NOMO-1 treated with dmso at 0.1 percent for 144 hours (cell line): ENCODE results near the gene LRP1B.
"Not testable (repeated sequence)": the region's sequence is repeated elsewhere in the genome, so short reads cannot be mapped to it uniquely, and the experiment has no call there.

Experiments
- DNase-seq: peaks from one replicate; lab custom pipeline; 2025; ENCODE audit not compliant: unreplicated experiment; lab: John Stamatoyannopoulos, UW

Gene LRP1B

DNA sequence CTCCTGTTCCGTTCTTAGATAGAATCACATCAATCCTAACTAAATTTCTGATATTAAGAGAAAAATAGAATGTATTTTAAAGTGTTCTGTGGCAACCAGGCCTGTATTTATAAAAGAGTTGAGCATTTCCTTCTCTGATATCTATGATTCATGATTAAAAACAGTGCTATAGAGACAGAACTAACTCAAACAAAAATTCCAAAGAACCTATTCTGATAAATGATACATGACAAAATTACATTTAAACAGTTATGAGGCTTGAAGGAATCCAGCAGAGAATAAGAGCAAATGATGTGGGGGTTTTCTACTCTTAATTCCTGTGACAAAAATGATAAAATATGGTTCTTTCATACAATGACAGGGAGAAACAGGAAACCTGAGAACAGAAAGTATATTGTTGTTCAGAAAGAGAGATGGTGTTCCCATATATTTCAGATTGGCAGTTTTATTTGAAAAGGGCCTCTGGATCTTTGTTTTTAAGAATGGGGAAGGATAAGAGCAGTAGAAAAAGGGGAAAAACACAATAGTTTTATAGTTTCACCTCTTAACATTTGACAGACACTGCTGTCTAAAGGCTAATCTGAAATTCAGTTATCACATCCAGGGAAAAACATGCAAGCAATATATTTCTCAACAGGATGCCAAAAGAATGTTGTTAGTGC lies 944.3 kb downstream of the LRP1B start:
- no peak for DNase-seq

DNA sequence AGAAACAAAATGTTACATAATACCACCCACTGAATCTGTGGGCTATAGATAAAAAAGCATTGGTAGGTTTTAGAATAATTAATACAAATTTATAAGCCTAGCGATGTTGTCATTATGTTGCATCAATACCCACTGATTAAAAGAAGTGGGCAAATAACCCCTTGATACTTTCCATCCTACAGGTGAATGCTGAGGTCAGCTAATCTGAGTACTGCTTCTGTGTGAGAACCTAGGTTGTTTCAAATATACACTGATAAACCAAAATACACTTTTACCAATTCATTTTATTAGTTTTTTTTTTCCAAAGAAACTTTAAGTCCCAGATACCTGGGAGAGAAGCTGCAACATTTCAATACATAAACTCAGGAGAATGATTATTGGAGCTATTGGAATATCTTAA lies 948.6 kb downstream of the LRP1B start:
- DNase-seq: no peak

DNA sequence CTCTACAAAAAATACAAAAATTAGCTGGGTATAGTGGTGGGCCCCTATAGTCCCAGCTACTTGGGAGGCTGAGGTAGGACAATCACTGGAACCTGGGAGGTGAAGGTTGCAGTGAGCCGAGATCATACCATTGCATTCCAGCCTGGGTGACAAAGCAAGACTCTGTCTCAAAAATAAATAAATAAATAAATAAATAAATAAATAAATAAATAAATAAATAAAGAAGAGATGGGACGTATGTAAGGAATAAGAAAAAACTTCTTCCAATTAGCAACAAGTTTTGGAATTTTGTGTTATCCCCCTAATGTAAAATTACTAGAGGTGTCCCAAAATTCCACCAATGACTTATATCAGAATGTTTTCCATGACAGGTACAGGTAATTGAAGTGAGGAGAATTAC lies 961.7 kb downstream of the LRP1B start:
- DNase-seq: not testable (repeated sequence)

DNA sequence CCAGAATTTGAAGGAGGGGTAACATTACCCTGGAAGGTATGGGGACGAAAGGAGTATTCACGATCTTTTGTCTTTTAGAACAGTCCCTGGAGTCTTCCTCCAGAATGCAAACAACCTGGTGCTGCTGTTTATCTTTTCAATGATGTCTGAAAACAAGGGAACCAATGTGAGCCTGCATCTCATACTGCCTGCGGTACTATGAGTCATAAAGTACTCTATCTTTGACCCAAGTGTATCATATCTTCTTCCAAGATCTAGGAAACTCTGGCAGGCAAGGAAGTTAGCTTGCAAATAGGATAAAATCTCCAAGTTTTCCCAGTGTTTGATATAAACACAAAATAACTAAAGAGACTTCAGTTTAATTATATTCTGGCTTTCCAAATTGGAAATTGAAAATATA lies 968.5 kb downstream of the LRP1B start:
- no peak for DNase-seq

DNA sequence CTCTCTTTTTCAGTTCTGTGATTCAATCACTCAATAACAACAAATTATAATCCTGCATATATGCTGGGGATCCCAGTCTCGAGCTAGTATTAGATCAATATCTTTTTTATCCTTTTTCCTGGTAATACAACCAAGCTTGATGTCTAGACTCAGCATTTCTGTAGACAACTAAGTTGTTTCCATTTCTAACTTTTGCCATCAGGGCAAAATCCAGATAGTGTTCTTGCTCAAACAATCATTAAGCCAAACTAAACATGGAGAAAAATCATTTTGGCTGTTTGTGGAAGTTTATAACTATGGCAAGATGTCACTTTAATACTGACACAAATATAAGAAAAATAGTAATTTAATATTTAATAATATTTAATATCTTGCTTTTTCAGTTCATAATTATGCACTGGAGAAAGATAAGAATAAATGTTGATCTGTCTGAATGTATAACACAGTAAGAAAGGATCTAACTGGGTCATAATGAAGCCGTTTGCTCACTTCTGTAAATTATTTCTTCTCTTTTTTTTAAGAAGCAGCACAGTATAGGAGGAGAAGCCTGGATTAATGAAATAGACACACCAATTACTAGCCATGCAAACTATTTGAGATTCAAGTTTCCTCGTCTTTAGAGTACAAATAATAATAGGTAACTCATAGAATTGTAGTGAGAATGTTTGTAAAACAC lies 979.1 kb downstream of the LRP1B start:
- DNase-seq: no peak

DNA sequence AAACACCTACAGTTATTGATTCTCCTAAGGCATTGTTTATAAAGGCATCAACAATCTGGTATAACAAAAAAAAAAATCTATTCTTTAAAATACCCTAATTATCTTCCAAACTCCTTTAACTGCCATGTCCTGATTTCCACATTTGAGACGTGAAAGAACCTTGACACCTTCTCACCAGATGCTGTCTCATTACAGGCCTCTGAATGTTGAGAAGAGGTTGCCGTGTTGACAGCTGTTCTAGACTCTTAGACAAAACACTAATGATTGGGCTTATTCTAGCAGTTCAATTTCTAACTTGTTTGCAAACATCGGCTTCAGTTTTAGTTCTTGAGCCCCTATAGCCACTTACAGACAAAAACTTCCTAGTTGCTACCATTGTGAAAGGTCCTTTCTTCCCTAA lies 988.8 kb downstream of the LRP1B start:
- DNase-seq: no peak

DNA sequence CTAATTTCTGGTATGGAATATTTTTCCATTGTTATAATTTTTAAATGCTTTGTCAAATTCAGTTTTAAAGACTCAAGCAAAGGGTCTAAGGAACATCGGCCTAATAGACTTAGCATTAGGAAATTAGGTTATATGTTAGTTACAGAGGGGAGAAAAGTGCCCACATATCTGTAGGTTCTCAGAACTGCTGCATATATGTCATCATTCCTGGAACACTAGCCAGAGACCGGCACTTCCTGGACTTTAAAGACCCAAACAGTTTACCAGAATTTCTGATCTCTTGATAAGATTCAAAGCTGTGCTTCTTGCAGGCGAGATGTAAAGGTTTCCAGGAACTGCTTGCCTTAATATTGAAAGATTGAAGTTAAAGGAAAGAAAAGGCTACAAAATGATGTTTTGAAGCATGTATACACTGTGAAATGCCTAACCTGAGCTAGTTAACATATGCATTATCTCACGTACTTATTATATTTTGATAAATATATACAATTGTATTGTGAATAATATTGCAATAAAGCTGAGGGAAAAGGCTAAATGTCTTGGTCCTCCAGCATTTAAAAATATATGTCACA lies 993.6 kb downstream of the LRP1B start:
- no peak for DNase-seq

DNA sequence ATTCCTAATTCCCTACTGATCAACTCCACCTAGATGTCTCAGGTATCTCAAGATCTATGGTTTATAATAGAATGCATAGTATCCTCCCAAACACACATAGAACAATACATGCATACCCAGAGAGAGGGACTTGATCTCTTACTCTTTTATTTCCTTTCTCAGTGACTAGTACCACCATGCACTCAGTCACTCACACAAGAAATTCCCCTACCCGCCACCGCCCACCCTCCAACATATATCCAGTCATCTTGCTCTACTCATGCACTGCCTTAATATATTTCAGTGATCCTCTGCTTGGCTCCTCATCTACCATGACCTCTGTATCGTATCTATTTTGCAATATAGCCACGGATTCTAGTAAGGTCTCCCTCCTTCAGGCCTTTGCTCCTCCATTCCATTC lies 996.9 kb downstream of the LRP1B start:
- no peak for DNase-seq

DNA sequence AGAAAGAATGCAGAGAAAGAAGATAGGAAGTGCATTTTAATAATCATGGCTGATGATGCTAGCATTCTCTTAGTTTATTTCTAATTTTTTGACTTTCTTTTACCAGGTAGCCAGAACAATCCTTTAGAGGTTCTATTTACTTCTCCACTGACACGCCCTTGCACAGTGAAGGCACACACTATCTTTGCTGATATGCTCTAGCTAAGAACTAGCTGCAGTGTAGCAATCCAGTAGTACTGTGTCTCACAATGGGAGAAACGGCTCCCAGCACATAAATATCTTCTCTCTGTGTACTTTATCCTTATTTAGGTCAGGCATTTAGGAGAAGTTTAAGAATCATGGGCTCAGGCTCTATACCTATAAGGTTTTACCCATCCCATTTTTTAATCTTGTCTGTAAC lies 1005.4 kb downstream of the LRP1B start:
- no peak for DNase-seq

DNA sequence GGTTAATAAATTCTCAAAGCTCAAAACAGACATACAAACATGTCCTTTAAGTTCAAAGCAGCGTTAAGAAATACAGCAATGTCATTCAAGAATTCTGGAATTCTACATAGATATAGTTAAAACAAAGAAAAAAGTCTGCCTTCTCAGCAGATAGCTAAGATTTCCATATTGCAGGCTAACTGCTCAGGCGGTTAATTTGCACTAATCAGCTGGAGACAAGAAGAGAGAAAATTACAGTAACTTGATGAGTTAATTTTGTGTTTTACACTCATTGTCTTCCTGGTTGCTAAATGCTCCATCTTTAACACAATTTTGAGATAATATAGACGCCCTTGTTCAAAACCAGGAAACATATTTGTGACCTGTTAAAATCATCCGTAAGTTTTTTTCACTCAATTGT lies 1012.0 kb downstream of the LRP1B start:
- no peak for DNase-seq

DNA sequence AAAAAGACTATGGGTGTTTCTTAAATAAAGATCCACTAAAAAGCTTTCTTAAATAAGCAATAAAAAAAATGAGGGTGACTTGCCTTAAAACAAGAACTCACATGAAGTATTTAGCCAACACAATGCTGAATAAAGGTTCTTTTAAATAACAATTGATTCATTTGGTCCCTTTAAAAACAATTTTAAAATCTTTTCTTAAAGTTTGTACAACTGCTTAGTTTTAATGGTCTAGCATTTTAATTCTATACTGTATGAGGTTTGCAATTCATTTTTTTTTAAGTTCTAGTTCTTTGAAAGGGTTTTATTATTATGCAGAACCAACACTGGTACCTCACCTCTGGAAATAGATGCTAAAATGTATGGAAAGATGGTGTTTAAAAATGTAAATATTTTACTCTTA lies 1017.5 kb downstream of the LRP1B start:
- DNase-seq: no peak

DNA sequence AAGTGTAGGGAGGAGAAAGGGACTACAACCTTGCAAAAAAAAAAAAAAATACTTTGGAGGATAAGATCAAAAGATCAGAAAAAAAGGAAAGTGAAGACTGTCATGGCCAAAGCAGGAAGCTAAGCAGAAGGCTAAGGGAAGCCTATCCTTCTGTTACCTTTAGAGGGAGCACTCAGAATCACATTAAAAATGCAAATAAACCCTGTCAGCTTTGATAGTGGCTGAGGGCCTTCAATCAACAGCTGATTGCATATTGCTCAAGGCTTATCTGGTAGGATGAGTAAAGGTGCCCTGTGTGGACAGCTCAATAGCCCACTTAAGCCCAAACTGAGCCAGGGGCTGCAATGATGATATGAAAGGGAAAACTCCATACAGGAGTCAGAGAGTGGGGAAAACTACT lies 1021.2 kb downstream of the LRP1B start:
- no peak for DNase-seq

DNA sequence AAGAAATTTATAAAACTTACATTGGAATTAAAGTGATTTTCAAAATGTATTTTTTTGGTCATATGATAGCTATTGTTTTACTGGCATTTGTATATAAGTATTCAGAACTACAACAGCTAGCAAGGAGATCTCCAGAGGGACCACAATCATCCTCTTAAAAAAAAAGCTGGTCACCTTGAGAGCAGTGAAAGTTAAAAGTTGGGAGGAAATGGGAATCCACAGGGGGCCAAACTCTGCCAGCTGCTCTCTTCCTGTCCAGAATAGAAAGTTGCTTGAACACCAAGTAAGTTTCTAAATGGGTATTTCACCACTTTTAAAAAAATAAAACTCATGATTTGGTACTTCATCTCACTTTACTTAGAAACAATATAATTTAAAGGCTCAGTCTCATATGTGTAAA lies 1025.1 kb downstream of the LRP1B start:
- no peak for DNase-seq

DNA sequence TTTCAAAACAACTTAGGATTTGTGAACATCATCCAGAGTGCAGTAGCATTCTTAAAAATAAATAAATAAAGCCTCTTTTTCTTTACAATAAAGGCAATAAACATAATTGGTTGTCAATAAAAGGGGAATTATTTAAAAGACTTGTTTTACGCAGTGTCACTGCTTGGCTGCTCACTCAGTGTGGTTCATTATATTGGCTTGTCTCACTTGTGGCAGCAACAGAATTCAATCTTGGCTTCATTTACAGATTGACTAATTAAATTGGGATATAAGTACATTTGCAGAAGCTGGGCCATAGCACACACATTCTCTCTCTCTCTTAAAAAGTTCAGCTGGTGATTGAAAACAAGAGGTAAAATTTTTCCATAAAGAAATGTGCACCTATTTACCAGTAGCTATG lies 1027.6 kb downstream of the LRP1B start:
- DNase-seq: no peak

DNA sequence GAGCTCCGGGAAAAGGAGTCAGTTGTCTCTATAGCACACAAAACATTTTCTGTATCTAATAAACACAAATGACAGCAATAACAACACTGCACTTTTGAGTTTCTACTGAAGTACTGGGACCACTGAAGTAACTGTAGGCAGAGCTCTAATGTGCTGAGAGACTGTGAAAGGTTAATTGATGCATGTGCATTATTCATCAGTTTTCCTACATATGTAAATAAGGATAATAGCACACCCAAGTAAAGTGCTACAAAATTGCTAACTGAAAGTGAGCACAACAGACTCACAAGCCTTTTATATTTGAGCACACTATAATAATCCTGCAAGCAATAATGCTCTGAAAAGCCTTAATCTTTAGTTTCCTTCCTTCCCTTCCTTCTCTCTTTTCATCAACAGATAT lies 1051.6 kb downstream of the LRP1B start:
- DNase-seq: no peak

DNA sequence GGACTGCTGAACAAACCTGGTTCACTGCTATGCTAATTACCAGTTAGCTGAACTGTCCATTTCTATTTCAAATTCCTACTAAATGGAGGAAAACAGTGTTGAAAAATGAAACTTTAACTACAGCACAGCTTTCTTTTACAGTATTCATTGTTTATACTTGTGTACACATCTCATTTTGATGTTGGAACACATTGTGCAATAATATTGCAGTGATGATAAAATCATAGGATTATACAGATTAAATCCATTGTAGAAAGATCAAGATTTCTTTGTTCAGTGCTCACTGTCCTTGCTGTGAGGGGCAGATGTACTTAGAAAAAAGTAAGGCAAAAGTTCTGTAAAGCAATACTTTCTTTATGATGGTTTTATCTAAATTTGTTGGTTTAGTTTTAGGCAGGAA lies 1055.1 kb downstream of the LRP1B start:
- no peak for DNase-seq

DNA sequence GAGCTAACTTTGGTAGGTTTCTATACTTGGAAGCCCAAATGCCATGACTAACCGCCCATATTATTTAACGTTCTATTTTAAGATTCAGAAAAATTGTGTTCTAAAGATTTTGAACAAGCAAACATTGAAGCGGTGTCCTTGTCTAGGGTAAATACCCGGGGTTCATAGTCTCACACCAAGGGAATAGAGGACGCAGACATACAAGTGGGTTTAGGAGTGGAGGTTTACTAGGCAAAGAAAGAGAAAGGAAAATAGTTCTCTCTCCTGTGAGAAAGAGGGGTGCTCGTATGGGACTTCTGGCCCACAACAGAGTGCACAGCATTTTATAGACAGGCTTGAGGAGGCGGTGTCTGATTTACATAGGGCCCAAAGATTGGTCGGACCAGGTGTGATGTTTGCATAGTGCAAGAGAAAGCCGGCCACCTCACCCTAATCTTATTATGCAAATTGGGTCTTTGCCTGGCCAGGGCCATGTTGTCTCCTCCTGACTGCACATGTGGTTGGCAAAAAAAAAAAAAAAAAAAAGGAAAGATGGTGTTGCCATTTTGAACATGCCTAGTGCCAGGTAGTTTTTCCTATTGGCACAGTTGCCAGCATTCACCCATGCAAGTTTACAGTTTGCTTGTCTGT lies 1062.6 kb downstream of the LRP1B start:
- DNase-seq: no peak

DNA sequence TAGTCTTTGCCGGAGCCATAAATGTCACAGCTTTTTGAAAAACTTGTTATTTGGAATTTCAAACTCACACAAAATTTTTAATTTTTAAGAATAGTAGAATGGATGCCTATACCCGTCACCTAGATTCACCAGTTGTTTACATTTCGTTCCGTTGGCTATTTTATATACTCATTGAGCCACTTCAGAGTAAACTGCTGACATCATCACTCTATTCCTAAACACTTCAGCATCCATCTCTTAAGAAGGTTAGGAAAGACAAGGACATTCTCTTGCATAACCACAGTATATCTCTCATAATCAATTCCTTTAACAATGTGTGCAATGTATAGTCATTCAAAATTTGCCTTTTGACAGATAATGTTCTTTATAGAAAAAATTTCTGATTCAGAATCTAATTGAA lies 1065.8 kb downstream of the LRP1B start:
- no peak for DNase-seq

DNA sequence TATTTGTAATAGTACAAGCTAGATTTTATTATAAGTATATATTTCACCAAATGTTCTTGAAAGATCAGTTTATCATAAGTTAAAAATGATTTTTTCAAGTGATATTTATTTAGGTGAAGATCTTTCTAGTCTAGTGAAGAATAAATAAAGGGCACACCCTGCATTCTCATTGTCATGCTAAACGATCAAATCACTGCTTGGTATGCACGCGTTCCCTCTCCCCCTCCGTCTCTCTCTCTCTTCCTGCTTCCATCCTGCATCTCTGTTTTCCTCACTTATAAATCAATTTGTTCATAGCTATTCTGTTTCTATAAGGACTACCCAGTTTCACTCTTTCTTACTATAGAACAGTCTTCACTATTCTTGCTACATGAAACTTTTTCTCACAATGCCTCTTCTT lies 1067.4 kb downstream of the LRP1B start:
- no peak for DNase-seq

DNA sequence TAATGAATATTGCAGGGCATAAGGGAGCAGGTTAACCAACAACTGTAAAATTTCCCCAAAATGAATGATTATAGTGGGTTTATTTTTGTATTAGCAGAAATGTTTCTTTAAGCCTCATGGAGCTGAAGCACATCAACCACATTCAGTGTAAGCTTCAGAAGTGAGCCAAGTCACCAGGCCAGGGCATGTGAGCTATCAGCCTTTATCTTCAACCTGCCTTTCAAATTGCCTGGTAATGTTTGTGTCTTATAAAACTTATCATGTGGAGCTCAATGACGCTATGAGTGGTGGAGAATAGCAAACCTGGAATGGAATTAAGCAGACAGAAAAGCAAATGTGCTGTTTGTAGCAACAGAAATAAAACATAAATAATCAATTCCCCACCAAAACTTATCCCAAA lies 1068.4 kb downstream of the LRP1B start:
- no peak for DNase-seq

DNA sequence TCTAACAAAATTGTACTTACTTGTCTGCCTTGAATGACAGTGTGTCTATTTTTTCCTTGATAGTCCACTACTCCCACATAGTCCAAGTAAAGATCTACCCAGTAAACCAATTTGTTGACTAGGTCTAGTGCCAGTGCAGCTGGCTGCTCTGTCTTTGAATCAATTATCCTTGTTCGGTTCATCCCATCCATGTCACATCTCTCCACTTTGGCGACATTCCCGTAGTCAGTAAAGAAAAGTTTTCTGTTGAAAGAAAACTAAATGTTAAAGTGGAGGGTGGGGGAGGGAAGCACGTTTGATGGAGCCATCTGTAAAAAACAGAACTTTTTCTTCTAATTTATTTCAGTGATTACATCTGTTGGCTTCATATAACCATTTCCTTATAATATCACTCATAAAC lies 1068.8 kb downstream of the LRP1B start:
- no peak for DNase-seq

DNA sequence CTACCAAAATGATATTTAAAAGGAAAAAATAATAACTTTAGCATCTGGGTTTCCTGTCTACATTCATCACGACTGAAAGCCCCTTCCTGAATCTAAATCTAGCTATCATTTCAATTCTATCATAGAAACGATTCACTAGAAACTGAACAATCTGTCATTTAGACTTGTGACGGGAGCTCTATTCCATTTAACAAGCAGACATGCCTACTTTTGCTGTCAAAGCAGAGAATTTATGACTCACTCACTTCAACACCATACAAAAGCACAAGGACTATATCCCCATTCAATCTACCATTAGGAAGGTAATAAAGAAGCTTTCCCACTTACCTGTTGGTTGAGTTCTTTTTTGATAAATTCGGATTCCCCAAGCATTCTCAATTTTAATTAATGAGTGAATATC lies 1072.3 kb downstream of the LRP1B start:
- DNase-seq: no peak
